HepG2 (cell line): Measurements from ENCODE around the gene HLA-B. TPM values are rescaled to one million over a fixed set of nuclear protein-coding genes. Genes with fewer than 3 reads are reported as not detected.
A peak's percentile ranks its signal among the peaks of the same experiment; 100 is the strongest.

Source experiments
- ARID4A ChIP-seq: sonication (generic); formaldehyde crosslinking; IDR thresholded peaks from 2 replicates; pipeline ENCODE4 v1.5.0; 2020; ENCODE audit warnings: mild to moderate bottlenecking, missing genetic modification reagents, borderline replicate concordance
- BHLHE40 ChIP-seq: IDR thresholded peaks from 2 replicates; pipeline ENCODE4 v1.6.1; 2011; ENCODE audit warnings: low read length, improper control_type of control experiment
- GABPA ChIP-seq, 2 experiments: IDR thresholded peaks; 2 replicates each; pipeline ENCODE4 v1.6.1; 2011 to 2016; ENCODE audit warnings: low read depth in 2 of 2, low read length in 1 of 2, missing biosample characterization in 1 of 2, missing genetic modification characterization in 1 of 2
- HOXA5 ChIP-seq: sonication (generic); formaldehyde crosslinking; IDR thresholded peaks from 2 replicates; pipeline ENCODE4 v1.4.0; 2020; ENCODE audit warnings: missing genetic modification reagents
- ISL2 ChIP-seq: sonication (generic); formaldehyde crosslinking; IDR thresholded peaks from 2 replicates; pipeline ENCODE4 v1.5.0; 2020; ENCODE audit warnings: missing genetic modification reagents
- KMT2A ChIP-seq: sonication (generic); formaldehyde crosslinking; IDR thresholded peaks from 2 replicates; pipeline ENCODE4 v1.4.0; 2020; ENCODE audit warnings: missing genetic modification reagents
- MIER2 ChIP-seq: IDR thresholded peaks from 2 replicates; pipeline ENCODE4 v1.6.1; 2016; ENCODE audit warnings: missing biosample characterization, missing genetic modification reagents
- MIER3 ChIP-seq: IDR thresholded peaks from 2 replicates; pipeline ENCODE4 v1.6.1; 2016; ENCODE audit warnings: missing compliant biosample characterization, borderline replicate concordance
- RFXANK ChIP-seq: IDR thresholded peaks from 2 replicates; pipeline ENCODE4 v1.6.1; 2016
- RXRB ChIP-seq: IDR thresholded peaks from 2 replicates; pipeline ENCODE4 v1.6.1; 2016; ENCODE audit warnings: borderline replicate concordance, missing genetic modification reagents, missing compliant biosample characterization
- ZNF335 ChIP-seq: sonication (generic); formaldehyde crosslinking; IDR thresholded peaks from 2 replicates; pipeline ENCODE4 v1.4.0; 2020; ENCODE audit warnings: missing genetic modification reagents
- ZNF747 ChIP-seq: sonication (generic); formaldehyde crosslinking; IDR thresholded peaks from 2 replicates; pipeline ENCODE4 v1.8.1; 2023; ENCODE audit warnings: missing genetic modification reagents, mild to moderate bottlenecking, borderline replicate concordance
- polyA plus RNA-seq, 8 experiments: library from polyadenylated mRNA; depleted of rRNA in 3 of 8; stranded (reverse) in 7 of 8; unstranded in 1 of 8; fragments of >200 nt; fragmentation: Illumina TruSeq in 4 of 8; extraction: Trizol in 4 of 8; gene quantifications; 2 replicates each; pipeline versions ENCODE4 v1.2.1 to v1.2.3, GENCODE V29; 2011 to 2016; ENCODE audit warnings: low read depth in 4 of 8, missing spikeins in 1 of 8, mixed read lengths in 1 of 8; ENCODE audit not compliant: insufficient read depth in 1 of 8
- total RNA-seq, 5 experiments: library from RNA; depleted of rRNA; stranded (reverse); fragments of >200 nt; fragmentation: Illumina TruSeq; extraction: Trizol; gene quantifications; 2 replicates each; pipeline ENCODE4 v1.2.3, GENCODE V29; 2016; ENCODE audit warnings: low read depth in 1 of 5
- TF ChIP-seq, protein P1 (sequence below): sonication (generic); formaldehyde crosslinking; IDR thresholded peaks from 2 replicates; pipeline ENCODE4 v1.4.0; 2020; ENCODE audit warnings: missing genetic modification reagents
- TF ChIP-seq, protein P2 (sequence below): sonication (generic); formaldehyde crosslinking; IDR thresholded peaks from 2 replicates; pipeline ENCODE4 v1.4.0; 2020; ENCODE audit warnings: missing genetic modification reagents
- TF ChIP-seq, protein P3 (sequence below): IDR thresholded peaks from 2 replicates; pipeline ENCODE4 v1.4.0; 2020; ENCODE audit warnings: mild to moderate bottlenecking, missing genetic modification reagents
- TF ChIP-seq, protein P4 (sequence below): IDR thresholded peaks from 2 replicates; pipeline ENCODE4 v1.6.1; 2016; ENCODE audit warnings: low read depth, borderline replicate concordance

The HLA-B gene
- total and polyA plus RNA-seq, 2 of the 13 experiments (the other 11 are each of a cell fraction or from before 2014, with no cell fraction given), result 35.3 to 88.9 TPM

DNA sequence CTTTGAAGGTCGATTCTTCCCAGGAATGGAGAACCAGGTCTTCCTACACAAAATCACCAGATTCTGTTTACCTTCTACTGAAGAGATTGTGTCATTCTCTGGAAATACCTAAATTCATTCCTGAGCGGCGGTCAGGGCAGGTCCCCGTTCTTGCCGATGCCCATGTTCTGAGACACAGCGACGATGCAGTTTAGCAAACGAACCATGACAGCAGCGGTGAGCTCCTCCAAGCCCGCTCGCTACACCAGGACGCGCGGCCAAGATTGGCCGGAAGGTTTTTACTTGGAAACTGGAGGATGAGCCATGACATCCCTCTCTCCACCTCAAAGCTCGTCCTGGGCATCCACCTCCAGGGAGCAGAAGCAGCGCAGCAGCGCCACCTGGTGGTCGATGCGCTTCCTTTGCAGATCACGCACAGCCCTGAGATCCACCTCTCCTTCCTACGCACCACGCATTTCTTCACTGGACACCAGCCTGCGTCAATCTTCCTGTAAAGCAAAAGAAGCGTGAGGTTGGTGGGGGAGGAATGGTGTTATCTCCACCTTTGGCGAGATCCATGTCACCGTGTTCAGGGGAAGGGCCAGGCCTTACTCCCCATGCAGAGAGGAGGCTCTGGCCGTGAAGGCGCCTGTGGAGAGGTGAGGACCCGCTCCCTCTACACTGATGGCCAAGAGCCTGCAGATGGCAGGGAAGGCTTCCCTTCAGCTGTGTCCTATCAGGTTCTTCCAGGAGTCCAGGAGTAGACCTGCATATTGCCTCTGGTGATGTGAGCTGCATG lies 9.9 kb upstream of the HLA-B start (continued):
- TF ChIP-seq, protein P1, sequence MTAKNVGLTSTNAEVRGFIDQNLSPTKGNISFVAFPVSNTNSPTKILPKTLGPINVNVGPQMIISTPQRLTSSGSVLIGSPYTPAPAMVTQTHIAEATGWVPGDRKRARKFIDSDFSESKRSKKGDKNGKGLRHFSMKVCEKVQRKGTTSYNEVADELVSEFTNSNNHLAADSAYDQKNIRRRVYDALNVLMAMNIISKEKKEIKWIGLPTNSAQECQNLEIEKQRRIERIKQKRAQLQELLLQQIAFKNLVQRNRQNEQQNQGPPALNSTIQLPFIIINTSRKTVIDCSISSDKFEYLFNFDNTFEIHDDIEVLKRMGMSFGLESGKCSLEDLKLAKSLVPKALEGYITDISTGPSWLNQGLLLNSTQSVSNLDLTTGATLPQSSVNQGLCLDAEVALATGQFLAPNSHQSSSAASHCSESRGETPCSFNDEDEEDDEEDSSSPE (CRISPR knock-in tag), result peak; percentile 36; the same call in 1 of the 2 replicates
- TF ChIP-seq RXRB (CRISPR knock-in tag), result peak; percentile 35; the same call in 1 of the 2 replicates
- TF ChIP-seq ZNF335 (CRISPR knock-in tag), result no peak
- TF ChIP-seq, protein P2, sequence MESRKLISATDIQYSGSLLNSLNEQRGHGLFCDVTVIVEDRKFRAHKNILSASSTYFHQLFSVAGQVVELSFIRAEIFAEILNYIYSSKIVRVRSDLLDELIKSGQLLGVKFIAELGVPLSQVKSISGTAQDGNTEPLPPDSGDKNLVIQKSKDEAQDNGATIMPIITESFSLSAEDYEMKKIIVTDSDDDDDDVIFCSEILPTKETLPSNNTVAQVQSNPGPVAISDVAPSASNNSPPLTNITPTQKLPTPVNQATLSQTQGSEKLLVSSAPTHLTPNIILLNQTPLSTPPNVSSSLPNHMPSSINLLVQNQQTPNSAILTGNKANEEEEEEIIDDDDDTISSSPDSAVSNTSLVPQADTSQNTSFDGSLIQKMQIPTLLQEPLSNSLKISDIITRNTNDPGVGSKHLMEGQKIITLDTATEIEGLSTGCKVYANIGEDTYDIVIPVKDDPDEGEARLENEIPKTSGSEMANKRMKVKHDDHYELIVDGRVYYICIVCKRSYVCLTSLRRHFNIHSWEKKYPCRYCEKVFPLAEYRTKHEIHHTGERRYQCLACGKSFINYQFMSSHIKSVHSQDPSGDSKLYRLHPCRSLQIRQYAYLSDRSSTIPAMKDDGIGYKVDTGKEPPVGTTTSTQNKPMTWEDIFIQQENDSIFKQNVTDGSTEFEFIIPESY (CRISPR knock-in tag), result peak; percentile 66; the same call in 1 of the 2 replicates
- no peak for TF ChIP-seq HOXA5
- peak; percentile 77; the same call in 1 of the 2 replicates for TF ChIP-seq MIER2
- peak; percentile 58 for TF ChIP-seq BHLHE40
- TF ChIP-seq ISL2 (CRISPR knock-in tag), result no peak
- no peak for TF ChIP-seq RFXANK (CRISPR knock-in tag)
- TF ChIP-seq, protein P3, sequence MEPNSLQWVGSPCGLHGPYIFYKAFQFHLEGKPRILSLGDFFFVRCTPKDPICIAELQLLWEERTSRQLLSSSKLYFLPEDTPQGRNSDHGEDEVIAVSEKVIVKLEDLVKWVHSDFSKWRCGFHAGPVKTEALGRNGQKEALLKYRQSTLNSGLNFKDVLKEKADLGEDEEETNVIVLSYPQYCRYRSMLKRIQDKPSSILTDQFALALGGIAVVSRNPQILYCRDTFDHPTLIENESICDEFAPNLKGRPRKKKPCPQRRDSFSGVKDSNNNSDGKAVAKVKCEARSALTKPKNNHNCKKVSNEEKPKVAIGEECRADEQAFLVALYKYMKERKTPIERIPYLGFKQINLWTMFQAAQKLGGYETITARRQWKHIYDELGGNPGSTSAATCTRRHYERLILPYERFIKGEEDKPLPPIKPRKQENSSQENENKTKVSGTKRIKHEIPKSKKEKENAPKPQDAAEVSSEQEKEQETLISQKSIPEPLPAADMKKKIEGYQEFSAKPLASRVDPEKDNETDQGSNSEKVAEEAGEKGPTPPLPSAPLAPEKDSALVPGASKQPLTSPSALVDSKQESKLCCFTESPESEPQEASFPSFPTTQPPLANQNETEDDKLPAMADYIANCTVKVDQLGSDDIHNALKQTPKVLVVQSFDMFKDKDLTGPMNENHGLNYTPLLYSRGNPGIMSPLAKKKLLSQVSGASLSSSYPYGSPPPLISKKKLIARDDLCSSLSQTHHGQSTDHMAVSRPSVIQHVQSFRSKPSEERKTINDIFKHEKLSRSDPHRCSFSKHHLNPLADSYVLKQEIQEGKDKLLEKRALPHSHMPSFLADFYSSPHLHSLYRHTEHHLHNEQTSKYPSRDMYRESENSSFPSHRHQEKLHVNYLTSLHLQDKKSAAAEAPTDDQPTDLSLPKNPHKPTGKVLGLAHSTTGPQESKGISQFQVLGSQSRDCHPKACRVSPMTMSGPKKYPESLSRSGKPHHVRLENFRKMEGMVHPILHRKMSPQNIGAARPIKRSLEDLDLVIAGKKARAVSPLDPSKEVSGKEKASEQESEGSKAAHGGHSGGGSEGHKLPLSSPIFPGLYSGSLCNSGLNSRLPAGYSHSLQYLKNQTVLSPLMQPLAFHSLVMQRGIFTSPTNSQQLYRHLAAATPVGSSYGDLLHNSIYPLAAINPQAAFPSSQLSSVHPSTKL (CRISPR knock-in tag), result peak; percentile 60
- TF ChIP-seq ARID4A (CRISPR knock-in tag), result peak; percentile 37; the same call in 1 of the 2 replicates
- TF ChIP-seq MIER3, result peak; percentile 84; the same call in 1 of the 2 replicates
- 0 out of 2 replicates have a peak, but pooled peaks have one; percentile 33 for TF ChIP-seq KMT2A (CRISPR knock-in tag)
- TF ChIP-seq ZNF747, result no peak
- TF ChIP-seq, protein P4, sequence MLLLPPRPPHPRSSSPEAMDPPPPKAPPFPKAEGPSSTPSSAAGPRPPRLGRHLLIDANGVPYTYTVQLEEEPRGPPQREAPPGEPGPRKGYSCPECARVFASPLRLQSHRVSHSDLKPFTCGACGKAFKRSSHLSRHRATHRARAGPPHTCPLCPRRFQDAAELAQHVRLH, result peak; percentile 88; the same call in 1 of the 2 replicates
- no peak for TF ChIP-seq GABPA (IDR thresholded peaks at IDR 0.05; ENCODE audit: low read depth, low read length)
- TF ChIP-seq GABPA (CRISPR knock-in tag; IDR thresholded peaks at IDR 0.05; ENCODE audit: low read depth), result peak; percentile 27; the same call in 1 of the 2 replicates
